Skeletal muscle tissue (tissue), 4 donors: Measurements from ENCODE around the gene KCP. TPM values are rescaled to one million over a fixed set of nuclear protein-coding genes. Genes with fewer than 3 reads are reported as not detected.
A peak's percentile ranks its signal among the peaks of the same experiment; 100 is the strongest.

Experiments
- H3K27ac ChIP-seq: one replicate; pipeline ENCODE4 v1.7.0; 2013; ENCODE audit warnings: mild to moderate bottlenecking, low read depth, low read length, inconsistent platforms
- H3K27me3 ChIP-seq, 3 donors: one replicate each; pipeline ENCODE4 v1.7.0; 2013; ENCODE audit warnings: low read length in 3 of 3; ENCODE audit not compliant: control insufficient read depth in 3 of 3, insufficient read depth in 3 of 3
- H3K36me3 ChIP-seq, 3 donors: one replicate each; pipeline ENCODE4 v1.7.0; 2013; ENCODE audit warnings: low read length in 3 of 3; ENCODE audit not compliant: control insufficient read depth in 3 of 3, insufficient read depth in 3 of 3
- H3K4me1 ChIP-seq, 3 donors: one replicate each; pipeline ENCODE4 v1.7.0; 2013; ENCODE audit warnings: low read length in 3 of 3, mild to moderate bottlenecking in 3 of 3; ENCODE audit not compliant: control insufficient read depth in 3 of 3, insufficient read depth in 3 of 3
- H3K4me3 ChIP-seq, 3 donors: one replicate each; pipeline ENCODE4 v1.7.0; 2013; ENCODE audit warnings: low read length in 3 of 3
- H3K9ac ChIP-seq, 3 donors: one replicate each; pipeline ENCODE4 v1.7.0; 2013; ENCODE audit warnings: low read length in 3 of 3, mild to moderate bottlenecking in 3 of 3, moderate library complexity in 2 of 3, low read depth in 1 of 3
- H3K9me3 ChIP-seq, 3 donors: one replicate each; pipeline ENCODE4 v1.7.0; 2013; ENCODE audit warnings: low read length in 3 of 3; ENCODE audit not compliant: control insufficient read depth in 3 of 3
- total RNA-seq: library from RNA; depleted of rRNA; stranded (reverse); fragments of >200 nt; gene quantifications from one replicate; pipeline ENCODE4 v1.2.3, GENCODE V29; 2014
- donor health status: Osteomylitis.

KCP gene
- total RNA-seq, 1 donor from 2014 or later = under 0.01 TPM

GRCh38 chr7:128887169-128888038 lies 23.1 kb downstream of the KCP start:
- no peaks in the 10 kb centered on the region for H3K9me3 ChIP-seq
- H3K4me3 ChIP-seq = no peak overlapping the region
- H3K27me3 ChIP-seq = peaks cover 9 to 32% (median 27%) of the 10 kb centered on the region in 3 donors
- no peak overlapping the region for H3K27ac ChIP-seq
- no peaks in the 10 kb centered on the region for H3K4me1 ChIP-seq
- peak overlapping the region in 1 of 3 donors; percentile 6 for H3K9ac ChIP-seq
- H3K36me3 ChIP-seq = no peaks in the 10 kb centered on the region

GRCh38 chr7:128886391-128887168 lies 23.9 kb downstream of the KCP start:
- H3K36me3 ChIP-seq = no peaks in the 10 kb centered on the region
- H3K9ac ChIP-seq = peak overlapping the region in 1 of 3 donors; percentile 6
- H3K4me1 ChIP-seq = no peaks in the 10 kb centered on the region
- H3K4me3 ChIP-seq = no peak overlapping the region
- no peak overlapping the region for H3K27ac ChIP-seq
- H3K27me3 ChIP-seq = peaks cover 9 to 31% (median 27%) of the 10 kb centered on the region in 3 donors
- H3K9me3 ChIP-seq = no peaks in the 10 kb centered on the region

- Histone ChIP-seq H3K4me3 (no peak overlapping the region), H3K36me3 (no peaks in the 10 kb centered on the region), H3K9me3 (no peaks in the 10 kb centered on the region), H3K4me1 (peaks cover 2 to 4% (median 4%) of the 10 kb centered on the region in 3 donors), H3K27me3 (peaks cover 4 to 22% (median 21%) of the 10 kb centered on the region in 3 donors), H3K27ac (no peak overlapping the region), H3K9ac (no peak overlapping the region)
Measured at GRCh38 chr7:128885370-128886187, 24.9 kb downstream of the KCP start.

- H3K9ac ChIP-seq = no peak overlapping the region
- H3K36me3 ChIP-seq = no peaks in the 10 kb centered on the region
- H3K4me1 ChIP-seq = peaks cover 7 to 12% (median 12%) of the 10 kb centered on the region in 3 donors
- H3K27me3 ChIP-seq = peaks cover 0 to 19% (median 16%) of the 10 kb centered on the region in 3 donors
- no peak overlapping the region for H3K4me3 ChIP-seq
- H3K27ac ChIP-seq = no peak overlapping the region
- no peaks in the 10 kb centered on the region for H3K9me3 ChIP-seq
Measured at GRCh38 chr7:128884561-128885369, 25.7 kb downstream of the KCP start.

- H3K9me3 ChIP-seq = no peaks in the 10 kb centered on the region
- H3K4me3 ChIP-seq = peak overlapping the region in 1 of 3 donors; percentile 22
- H3K27me3 ChIP-seq = peaks cover 0 to 16% (median 14%) of the 10 kb centered on the region in 3 donors
- H3K36me3 ChIP-seq = no peaks in the 10 kb centered on the region
- peak overlapping the region in 1 of 3 donors; percentile 25 for H3K9ac ChIP-seq
- H3K4me1 ChIP-seq = peaks cover 7 to 16% (median 14%) of the 10 kb centered on the region in 3 donors
- no peak overlapping the region for H3K27ac ChIP-seq
Measured at GRCh38 chr7:128883622-128884448, 26.7 kb downstream of the KCP start.

- Histone ChIP-seq H3K36me3 (no peaks in the 10 kb centered on the region), H3K9ac (no peak overlapping the region)
Measured at GRCh38 chr7:128882134-128882533, 28.4 kb downstream of the KCP start.

GRCh38 chr7:128881458-128882125 lies 28.9 kb downstream of the KCP start:
- H3K27ac ChIP-seq = no peak overlapping the region
- H3K36me3 ChIP-seq = no peaks in the 10 kb centered on the region
- peaks cover 7 to 16% (median 14%) of the 10 kb centered on the region in 3 donors for H3K4me1 ChIP-seq
- no peaks in the 10 kb centered on the region for H3K9me3 ChIP-seq
- peak overlapping the region in 1 of 3 donors; percentile 33 for H3K9ac ChIP-seq
- H3K4me3 ChIP-seq = no peak overlapping the region
- peaks cover 0 to 10% (median 4%) of the 10 kb centered on the region in 3 donors for H3K27me3 ChIP-seq

More at GRCh38 chr7:128882134-128882533, 28.4 kb downstream of the KCP start:
- H3K9me3 ChIP-seq = no peaks in the 10 kb centered on the region
- H3K27me3 ChIP-seq = peaks cover 0 to 13% (median 8%) of the 10 kb centered on the region in 3 donors
- no peak overlapping the region for H3K27ac ChIP-seq
- H3K4me3 ChIP-seq = no peak overlapping the region
- peaks cover 7 to 16% (median 14%) of the 10 kb centered on the region in 3 donors for H3K4me1 ChIP-seq

GRCh38 chr7:128880791-128881457 lies 29.6 kb downstream of the KCP start:
- peaks cover 7 to 16% (median 14%) of the 10 kb centered on the region in 3 donors for H3K4me1 ChIP-seq
- H3K9ac ChIP-seq = peak overlapping the region in 1 of 3 donors; percentile 3

More at GRCh38 chr7:128880791-128881457, 29.6 kb downstream of the KCP start:
- Histone ChIP-seq H3K36me3 (no peaks in the 10 kb centered on the region), H3K9me3 (no peaks in the 10 kb centered on the region), H3K27me3 (peaks cover 0 to 10% (median 4%) of the 10 kb centered on the region in 3 donors), H3K27ac (no peak overlapping the region), H3K4me3 (no peak overlapping the region)
